HG03565 (cell line): ENCODE data around the gene ANO4.
A peak's percentile ranks its signal among the peaks of the same experiment; 100 is the strongest.

Experiments
- ATAC-seq: cut with Tn5 transposase; IDR thresholded peaks from one replicate; pipeline ENCODE4 v1.9.1; 2021; ENCODE audit warnings: mild to moderate bottlenecking, moderate library complexity; ENCODE audit not compliant: unreplicated experiment

The ANO4 gene

GRCh38 chr12:100801320-100801719 is 6.7 kb downstream of the ANO4 start:
- no peak for ATAC-seq

DNA sequence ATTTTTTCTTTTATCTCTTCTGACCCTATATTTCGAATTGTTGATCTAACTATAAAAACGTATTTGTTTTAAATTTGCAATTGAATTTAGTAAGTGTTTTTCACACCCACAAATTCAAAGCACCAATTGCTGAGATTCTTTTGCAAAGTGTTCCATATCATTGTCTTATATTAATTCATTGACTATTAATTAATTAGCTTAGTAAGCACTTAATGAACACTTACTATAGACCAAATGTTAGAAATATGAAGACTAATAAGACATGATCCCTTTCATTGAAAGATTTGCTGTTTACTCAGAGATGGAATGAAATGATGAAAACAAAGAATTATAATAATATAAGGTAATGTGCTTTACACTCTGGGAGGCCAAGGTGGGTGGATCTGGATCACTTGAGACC is 14.2 kb downstream of the ANO4 start:
- no peak for ATAC-seq

- ATAC-seq = no peak
Measured at GRCh38 chr12:100820314-100820713, 25.7 kb downstream of the ANO4 start.

- ATAC-seq = no peak
Measured at GRCh38 chr12:100823963-100824362, 29.4 kb downstream of the ANO4 start.

DNA sequence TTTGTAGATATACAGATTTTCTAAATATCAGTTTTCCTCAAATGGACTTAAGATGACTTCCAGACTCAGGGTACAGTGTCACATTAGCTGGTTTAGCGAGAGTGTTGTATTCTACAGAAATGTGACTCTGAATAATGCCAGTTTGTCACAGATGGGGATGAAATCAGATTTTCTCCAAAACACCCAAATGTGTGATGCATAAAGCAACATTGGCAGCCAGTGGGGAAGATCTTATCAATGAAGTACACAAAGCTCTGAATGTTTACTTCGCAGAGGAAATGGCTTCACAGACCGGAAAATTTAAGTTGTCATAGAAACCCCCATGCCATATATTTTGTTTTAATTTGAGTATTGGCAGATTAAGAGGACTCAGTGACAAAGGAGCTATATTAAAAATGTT is 29.9 kb downstream of the ANO4 start:
- ATAC-seq = no peak

GRCh38 chr12:100826323-100826722 is 31.7 kb downstream of the ANO4 start:
- no peak for ATAC-seq

DNA sequence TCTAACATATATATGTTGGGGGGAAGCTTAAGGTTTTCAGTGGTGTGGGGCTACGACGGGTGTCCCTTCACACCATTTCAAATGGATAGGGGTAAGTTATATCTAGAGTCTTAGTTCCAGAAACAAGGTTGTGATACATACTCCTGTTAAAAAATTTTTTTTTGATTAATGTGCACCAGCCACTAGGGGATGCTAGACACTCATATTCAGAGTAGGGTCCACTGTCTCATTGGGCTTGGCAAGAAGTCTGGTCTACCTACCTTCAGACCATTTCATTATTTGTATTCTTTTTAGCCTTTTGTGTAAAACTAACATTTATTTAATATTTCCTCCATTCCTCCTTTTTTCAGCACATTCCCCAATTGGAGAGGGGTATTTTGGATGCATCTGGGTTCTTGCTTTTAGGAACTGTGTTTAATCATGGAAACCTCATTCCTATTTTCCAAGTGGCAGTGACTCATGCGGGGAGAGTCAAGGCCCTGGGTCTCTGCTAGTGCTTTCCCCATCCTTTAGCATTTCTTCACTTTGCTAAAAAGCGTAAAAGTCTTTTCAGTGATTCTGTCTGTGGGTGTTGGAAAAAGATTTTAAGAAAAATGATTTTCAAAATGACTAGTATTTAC is 33.4 kb downstream of the ANO4 start:
- peak; percentile 46 for ATAC-seq

DNA sequence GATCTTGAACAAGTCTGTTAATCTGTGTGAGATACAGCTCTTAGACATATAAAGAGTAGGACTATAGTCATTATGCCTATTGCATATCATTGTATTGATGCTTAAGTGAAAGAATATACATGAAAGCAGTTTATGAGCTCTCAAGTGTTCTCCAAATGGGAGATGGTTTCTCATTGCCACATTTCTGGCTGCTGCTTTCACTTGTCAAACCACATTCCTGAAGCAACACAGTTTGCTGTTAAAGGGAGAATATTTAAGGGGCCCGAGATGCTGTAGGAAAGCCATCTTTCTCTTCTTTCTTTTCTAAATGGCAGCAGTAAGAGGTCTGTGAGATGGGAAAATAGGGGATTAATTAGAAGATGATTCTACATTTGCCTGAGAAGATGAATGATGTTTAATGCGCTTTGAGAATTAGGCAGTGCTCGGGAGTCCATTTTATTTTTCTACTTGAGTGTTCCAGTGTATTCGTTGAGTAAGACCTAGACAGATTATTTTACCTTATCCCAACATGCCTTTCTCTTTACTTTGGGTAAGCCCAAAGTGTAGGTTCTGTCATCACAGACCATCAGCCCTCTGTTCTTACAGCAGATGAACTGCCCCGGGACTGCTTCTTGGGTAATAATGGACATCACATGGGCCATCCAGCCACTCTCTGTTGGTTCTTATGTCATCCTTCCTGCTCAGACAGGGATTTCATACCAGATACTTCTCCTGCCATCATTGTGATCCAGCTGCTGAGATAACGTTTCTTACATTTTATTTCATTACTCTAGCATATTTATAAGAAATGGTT is 35.6 kb downstream of the ANO4 start:
- ATAC-seq = no peak

- no peak for ATAC-seq
Measured at GRCh38 chr12:100833282-100833681, 38.7 kb downstream of the ANO4 start.

DNA sequence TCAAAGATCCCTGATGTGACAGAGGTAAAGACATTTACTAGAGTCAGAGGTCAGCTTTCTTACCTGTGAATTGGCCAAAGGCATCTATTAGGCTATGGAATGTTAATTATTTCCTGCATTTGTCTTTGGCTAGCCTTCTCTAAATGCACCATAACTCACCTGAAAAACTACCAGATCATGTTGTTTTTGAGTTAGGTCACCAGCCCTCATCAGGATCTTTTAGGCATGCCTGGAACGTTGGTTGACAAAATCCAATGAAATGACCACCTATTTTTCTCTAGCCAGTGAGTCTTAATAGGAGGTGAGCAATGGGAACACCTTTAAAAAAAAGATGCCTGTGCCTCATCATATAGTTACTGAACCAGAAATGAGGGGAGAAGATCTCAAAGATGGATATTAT is 46.2 kb downstream of the ANO4 start:
- ATAC-seq = no peak

GRCh38 chr12:100842156-100842555 is 47.6 kb downstream of the ANO4 start:
- ATAC-seq = no peak

DNA sequence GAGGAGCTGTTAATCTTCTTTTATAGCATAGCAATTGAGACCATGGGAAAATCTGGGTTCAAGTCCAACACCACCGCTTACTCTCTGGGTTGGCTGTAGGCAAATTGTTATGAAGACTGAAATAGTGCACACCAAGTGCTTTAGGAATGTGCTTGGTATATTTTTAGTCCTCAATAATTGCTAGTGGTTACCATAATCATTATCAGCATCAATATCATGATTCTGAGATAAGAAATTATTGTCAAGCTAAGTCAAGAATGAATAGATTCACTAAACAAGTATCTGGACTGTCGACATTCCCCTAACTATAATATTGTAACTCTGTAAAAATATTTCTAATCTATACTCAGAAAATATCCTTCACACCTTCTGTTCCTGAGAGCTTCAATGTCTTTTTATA is 48.5 kb downstream of the ANO4 start:
- ATAC-seq = no peak

DNA sequence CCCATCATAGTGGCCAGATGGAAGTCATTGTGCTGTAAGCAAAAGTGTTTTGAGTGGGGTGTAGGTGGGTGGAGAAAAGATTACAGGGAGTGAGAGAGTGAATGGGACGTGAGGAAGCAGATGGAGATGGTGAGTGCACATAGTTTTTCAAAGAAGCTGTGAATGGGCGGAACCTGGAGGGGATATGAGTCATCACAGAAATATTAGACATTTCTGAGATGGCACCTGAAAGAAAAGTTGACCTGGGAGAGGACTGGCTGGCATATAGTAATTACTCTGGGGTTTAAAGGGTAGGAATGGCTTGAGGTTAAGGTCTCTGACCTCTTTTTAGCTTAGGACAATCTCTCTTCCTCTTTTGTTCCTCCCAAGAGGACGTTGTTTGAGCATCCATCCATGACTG is 50.5 kb downstream of the ANO4 start:
- no peak for ATAC-seq

DNA sequence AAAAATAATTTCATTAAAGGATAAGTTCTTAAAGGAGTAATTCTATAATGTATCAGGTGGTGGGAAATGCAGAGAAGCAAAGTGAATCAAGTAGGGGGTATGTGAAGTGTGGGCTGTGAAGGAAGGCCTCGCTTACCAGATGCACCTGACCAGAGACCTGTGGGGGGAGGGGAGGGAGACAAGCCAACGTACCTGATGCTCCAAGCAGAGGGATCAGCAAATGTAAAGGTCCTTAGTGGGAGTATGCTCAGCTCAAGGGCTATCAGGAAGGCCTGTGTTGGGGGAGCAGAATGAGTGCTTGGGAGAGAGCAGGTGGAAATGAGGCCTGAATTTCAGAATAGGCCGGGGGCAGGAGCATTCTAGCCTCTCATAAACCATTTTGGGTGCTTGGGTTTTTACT is 57.1 kb downstream of the ANO4 start:
- no peak for ATAC-seq

- no peak for ATAC-seq
Measured at GRCh38 chr12:100857418-100857817, 62.8 kb downstream of the ANO4 start.

DNA sequence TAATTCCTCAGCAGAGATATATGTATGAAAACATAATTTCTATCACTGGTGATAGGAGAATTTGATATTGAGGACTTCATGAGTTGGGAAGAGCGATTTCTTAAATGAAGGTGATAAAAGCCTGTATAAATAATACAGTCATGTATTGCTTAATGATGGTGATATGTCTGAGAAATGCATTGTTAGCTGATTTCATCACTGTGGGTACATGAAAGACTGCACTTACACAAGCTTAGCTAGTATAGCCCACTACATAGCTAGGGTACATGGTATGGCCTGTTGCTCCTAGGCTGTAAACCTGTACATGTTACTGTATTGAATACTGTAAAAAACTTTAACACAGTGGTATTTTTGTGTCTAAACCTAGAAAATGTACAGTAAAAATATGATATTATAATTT is 63.4 kb downstream of the ANO4 start:
- ATAC-seq = no peak

- ATAC-seq = no peak
Measured at GRCh38 chr12:100858656-100859055, 64.1 kb downstream of the ANO4 start.

GRCh38 chr12:100859063-100859627 is 64.6 kb downstream of the ANO4 start:
- no peak for ATAC-seq

- ATAC-seq = no peak
Measured at GRCh38 chr12:100860611-100861010, 66.0 kb downstream of the ANO4 start.

GRCh38 chr12:100862676-100863075 is 68.1 kb downstream of the ANO4 start:
- ATAC-seq = no peak

DNA sequence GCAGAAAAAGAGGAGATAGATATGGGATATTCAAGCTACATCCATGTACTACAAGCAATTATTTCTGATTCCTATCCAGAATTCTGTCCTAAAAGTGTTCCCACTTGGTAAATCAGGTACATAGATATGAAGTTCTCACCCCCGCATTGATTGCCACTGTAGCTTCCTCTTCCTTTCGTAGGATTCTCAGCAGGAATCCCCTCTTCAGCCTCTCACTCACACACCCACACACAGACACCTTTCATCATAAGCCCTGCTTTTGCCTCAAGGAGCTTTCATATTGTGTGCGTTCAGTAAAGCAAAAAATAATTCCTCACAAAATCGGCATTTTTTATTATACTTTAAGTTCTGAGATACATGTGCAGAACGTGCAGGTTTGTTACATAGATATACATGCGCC is 69.8 kb downstream of the ANO4 start:
- no peak for ATAC-seq

- no peak for ATAC-seq
Measured at GRCh38 chr12:100867639-100868393, 73.2 kb downstream of the ANO4 start.
